GM23338 (cell line): ENCODE measurements around the gene DNA2. TPM values are rescaled to one million over a fixed set of nuclear protein-coding genes. Genes with fewer than 3 reads are reported as not detected.

Experiments used
- ATAC-seq: fragments of 200-7000 bp; cut with Tn5 transposase; 3 replicates; pipeline ENCODE4 v1.9.1; 2020
- DNase-seq: peaks from one replicate; pipeline ENCODE4 v3.0.0-alpha.2; 2015; ENCODE audit warnings: low spot score
- H2AFZ ChIP-seq: fragments of 200-600 bp; sonication (generic); 2 replicates; pipeline ENCODE4 v1.8.0; 2016; ENCODE audit warnings: antibody characterized with exemption, mild to moderate bottlenecking, moderate library complexity
- H3F3A ChIP-seq: fragments of 200-600 bp; sonication (generic); replicated peaks from 2 replicates; pipeline ENCODE4 v1.8.0; 2017; ENCODE audit warnings: antibody characterized with exemption, mixed run types, low read depth
- H3K27ac ChIP-seq: fragments of 200-600 bp; sonication (generic); 2 replicates; pipeline ENCODE4 v1.6.1; 2016; ENCODE audit warnings: low read depth
- H3K27me3 ChIP-seq: fragments of 200-600 bp; sonication (generic); 2 replicates; pipeline ENCODE4 v1.8.0; 2016; ENCODE audit warnings: mild to moderate bottlenecking, mixed run types, moderate library complexity; ENCODE audit not compliant: insufficient read depth
- H3K36me3 ChIP-seq: fragments of 200-600 bp; sonication (generic); 2 replicates; pipeline ENCODE4 v1.8.0; 2016; ENCODE audit warnings: mild to moderate bottlenecking; ENCODE audit not compliant: insufficient read depth
- H3K4me1 ChIP-seq: fragments of 200-600 bp; sonication (generic); 2 replicates; pipeline ENCODE4 v1.8.0; 2016; ENCODE audit warnings: mild to moderate bottlenecking, moderate library complexity; ENCODE audit not compliant: insufficient read depth
- H3K4me2 ChIP-seq: fragments of 200-600 bp; sonication (generic); 2 replicates; pipeline ENCODE4 v1.7.1; 2017; ENCODE audit warnings: mixed run types
- H3K4me3 ChIP-seq: fragments of 200-600 bp; sonication (generic); 2 replicates; pipeline ENCODE4 v1.6.1; 2016; ENCODE audit warnings: mixed run types
- H3K79me2 ChIP-seq: fragments of 200-600 bp; sonication (generic); replicated peaks from 2 replicates; pipeline ENCODE4 v1.8.0; 2017; ENCODE audit warnings: mild to moderate bottlenecking; ENCODE audit not compliant: insufficient read depth
- H3K9me2 ChIP-seq: fragments of 200-600 bp; sonication (generic); 2 replicates; pipeline ENCODE4 v1.8.0; 2017; ENCODE audit not compliant: insufficient read depth
- H4K20me1 ChIP-seq: fragments of 200-600 bp; sonication (generic); replicated peaks from 2 replicates; pipeline ENCODE4 v1.8.0; 2017; ENCODE audit warnings: mild to moderate bottlenecking; ENCODE audit not compliant: insufficient read depth
- H3K27ac Mint-ChIP-seq: 2 replicates; pipeline ENCODE4 v1.8.0; 2020; ENCODE audit warnings: inconsistent platforms, mild to moderate bottlenecking, moderate library complexity, mixed read lengths
- H3K27me3 Mint-ChIP-seq: 3 replicates; pipeline ENCODE4 v1.8.0; 2022; ENCODE audit warnings: low read depth, mild to moderate bottlenecking, moderate library complexity, mixed read lengths, inconsistent platforms; ENCODE audit not compliant: insufficient read depth, poor library complexity
- H3K36me3 Mint-ChIP-seq: 3 replicates; pipeline ENCODE4 v1.8.0; 2021; ENCODE audit warnings: low read depth, mild to moderate bottlenecking, inconsistent platforms, moderate library complexity, mixed read lengths
- H3K4me1 Mint-ChIP-seq: 3 replicates; pipeline ENCODE4 v1.8.0; 2020; ENCODE audit warnings: mild to moderate bottlenecking, inconsistent platforms, mixed read lengths
- H3K4me3 Mint-ChIP-seq: 3 replicates; pipeline ENCODE4 v1.8.0; 2021; ENCODE audit warnings: moderate library complexity, mild to moderate bottlenecking, inconsistent platforms, mixed read lengths
- H3K9me3 Mint-ChIP-seq: 3 replicates; pipeline ENCODE4 v1.8.0; 2020; ENCODE audit warnings: moderate library complexity, mild to moderate bottlenecking, inconsistent platforms, mixed read lengths
- CREB1 ChIP-seq: fragments of 250-450 bp; sonication (Bioruptor Pico); IDR thresholded peaks from 2 replicates; pipeline ENCODE4 v1.5.0; 2020; ENCODE audit warnings: low read depth, mild to moderate bottlenecking, moderate library complexity
- EZH2phosphoT487 ChIP-seq: fragments of 200-600 bp; sonication (generic); IDR thresholded peaks from one replicate; pipeline ENCODE4 v1.8.1; 2018; ENCODE audit warnings: antibody characterized with exemption; ENCODE audit not compliant: unreplicated experiment
- JUNB ChIP-seq: IDR thresholded peaks from one replicate; pipeline ENCODE4 v1.6.1; 2016; ENCODE audit warnings: antibody characterized with exemption; ENCODE audit not compliant: unreplicated experiment
- NANOG ChIP-seq: IDR thresholded peaks from 2 replicates; pipeline ENCODE4 v1.6.1; 2016; ENCODE audit warnings: antibody characterized with exemption, borderline replicate concordance
- polyA plus RNA-seq: library from polyadenylated mRNA; unstranded; fragments of >200 nt; fragmentation: Nextera tagmentation; extraction: Ambion mirVana; gene quantifications from 2 replicates; pipeline ENCODE4 v1.2.1, GENCODE V29; 2016
- total RNA-seq: library from RNA; depleted of rRNA; stranded (reverse); fragments of >200 nt; shearing (Covaris generic); gene quantifications from 2 replicates; pipeline ENCODE4 v1.2.3, GENCODE V29; 2014
- TF ChIP-seq, protein P1 (sequence below): fragments of 250-450 bp; sonication (Bioruptor Pico); IDR thresholded peaks from 2 replicates; pipeline ENCODE4 v1.5.0; 2020; ENCODE audit warnings: mild to moderate bottlenecking, moderate library complexity

Gene DNA2
- total and polyA plus RNA-seq, 2 experiments from 2014 or later, result 25.6 to 49.3 TPM

DNA sequence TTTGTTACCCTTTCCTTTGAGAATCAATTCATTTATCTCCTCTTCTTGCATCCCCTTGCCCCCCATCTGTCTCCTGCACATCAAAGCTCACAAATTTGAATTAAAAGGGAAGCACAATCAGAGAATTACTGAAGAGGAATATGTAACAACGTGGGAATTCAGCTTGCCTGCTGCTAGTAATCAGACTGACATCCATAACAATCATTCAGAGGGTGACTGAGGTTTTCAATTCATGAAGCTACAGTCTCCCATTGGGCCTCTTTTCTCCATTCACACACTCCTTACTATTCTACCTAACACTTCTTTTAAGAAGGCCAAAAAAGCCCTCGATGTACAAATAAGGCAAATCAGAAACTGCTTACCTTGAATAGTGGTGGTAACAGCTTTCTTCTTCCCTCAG is 24.3 kb upstream of the DNA2 start:
- TF ChIP-seq JUNB, result no peak
- peak; percentile 50 for TF ChIP-seq NANOG
- TF ChIP-seq, protein P1, sequence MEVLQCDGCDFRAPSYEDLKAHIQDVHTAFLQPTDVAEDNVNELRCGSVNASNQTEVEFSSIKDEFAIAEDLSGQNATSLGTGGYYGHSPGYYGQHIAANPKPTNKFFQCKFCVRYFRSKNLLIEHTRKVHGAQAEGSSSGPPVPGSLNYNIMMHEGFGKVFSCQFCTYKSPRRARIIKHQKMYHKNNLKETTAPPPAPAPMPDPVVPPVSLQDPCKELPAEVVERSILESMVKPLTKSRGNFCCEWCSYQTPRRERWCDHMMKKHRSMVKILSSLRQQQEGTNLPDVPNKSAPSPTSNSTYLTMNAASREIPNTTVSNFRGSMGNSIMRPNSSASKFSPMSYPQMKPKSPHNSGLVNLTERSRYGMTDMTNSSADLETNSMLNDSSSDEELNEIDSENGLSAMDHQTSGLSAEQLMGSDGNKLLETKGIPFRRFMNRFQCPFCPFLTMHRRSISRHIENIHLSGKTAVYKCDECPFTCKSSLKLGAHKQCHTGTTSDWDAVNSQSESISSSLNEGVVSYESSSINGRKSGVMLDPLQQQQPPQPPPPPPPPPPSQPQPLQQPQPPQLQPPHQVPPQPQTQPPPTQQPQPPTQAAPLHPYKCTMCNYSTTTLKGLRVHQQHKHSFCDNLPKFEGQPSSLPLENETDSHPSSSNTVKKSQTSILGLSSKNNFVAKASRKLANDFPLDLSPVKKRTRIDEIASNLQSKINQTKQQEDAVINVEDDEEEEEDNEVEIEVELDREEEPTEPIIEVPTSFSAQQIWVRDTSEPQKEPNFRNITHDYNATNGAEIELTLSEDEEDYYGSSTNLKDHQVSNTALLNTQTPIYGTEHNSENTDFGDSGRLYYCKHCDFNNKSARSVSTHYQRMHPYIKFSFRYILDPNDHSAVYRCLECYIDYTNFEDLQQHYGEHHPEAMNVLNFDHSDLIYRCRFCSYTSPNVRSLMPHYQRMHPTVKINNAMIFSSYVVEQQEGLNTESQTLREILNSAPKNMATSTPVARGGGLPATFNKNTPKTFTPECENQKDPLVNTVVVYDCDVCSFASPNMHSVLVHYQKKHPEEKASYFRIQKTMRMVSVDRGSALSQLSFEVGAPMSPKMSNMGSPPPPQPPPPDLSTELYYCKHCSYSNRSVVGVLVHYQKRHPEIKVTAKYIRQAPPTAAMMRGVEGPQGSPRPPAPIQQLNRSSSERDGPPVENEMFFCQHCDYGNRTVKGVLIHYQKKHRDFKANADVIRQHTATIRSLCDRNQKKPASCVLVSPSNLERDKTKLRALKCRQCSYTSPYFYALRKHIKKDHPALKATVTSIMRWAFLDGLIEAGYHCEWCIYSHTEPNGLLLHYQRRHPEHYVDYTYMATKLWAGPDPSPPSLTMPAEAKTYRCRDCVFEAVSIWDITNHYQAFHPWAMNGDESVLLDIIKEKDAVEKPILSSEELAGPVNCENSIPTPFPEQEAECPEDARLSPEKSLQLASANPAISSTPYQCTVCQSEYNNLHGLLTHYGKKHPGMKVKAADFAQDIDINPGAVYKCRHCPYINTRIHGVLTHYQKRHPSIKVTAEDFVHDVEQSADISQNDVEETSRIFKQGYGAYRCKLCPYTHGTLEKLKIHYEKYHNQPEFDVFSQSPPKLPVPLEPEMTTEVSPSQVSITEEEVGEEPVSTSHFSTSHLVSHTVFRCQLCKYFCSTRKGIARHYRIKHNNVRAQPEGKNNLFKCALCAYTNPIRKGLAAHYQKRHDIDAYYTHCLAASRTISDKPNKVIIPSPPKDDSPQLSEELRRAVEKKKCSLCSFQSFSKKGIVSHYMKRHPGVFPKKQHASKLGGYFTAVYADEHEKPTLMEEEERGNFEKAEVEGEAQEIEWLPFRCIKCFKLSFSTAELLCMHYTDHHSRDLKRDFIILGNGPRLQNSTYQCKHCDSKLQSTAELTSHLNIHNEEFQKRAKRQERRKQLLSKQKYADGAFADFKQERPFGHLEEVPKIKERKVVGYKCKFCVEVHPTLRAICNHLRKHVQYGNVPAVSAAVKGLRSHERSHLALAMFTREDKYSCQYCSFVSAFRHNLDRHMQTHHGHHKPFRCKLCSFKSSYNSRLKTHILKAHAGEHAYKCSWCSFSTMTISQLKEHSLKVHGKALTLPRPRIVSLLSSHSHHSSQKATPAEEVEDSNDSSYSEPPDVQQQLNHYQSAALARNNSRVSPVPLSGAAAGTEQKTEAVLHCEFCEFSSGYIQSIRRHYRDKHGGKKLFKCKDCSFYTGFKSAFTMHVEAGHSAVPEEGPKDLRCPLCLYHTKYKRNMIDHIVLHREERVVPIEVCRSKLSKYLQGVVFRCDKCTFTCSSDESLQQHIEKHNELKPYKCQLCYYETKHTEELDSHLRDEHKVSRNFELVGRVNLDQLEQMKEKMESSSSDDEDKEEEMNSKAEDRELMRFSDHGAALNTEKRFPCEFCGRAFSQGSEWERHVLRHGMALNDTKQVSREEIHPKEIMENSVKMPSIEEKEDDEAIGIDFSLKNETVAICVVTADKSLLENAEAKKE (CRISPR knock-in tag), result no peak
- TF ChIP-seq CREB1 (CRISPR knock-in tag), result 0 out of 2 replicates have a peak, but pooled peaks have one; percentile 9
- no peaks in the 10 kb centered on the region for H3K9me3 Mint-ChIP-seq
- ATAC-seq (peak; percentile 88), DNase-seq (peak; percentile 50)
- 0 out of 2 replicates have a peak, but pooled peaks cover 3% of the 10 kb centered on the region for H3F3A ChIP-seq
- H2AFZ ChIP-seq, result no peak overlapping the region
- H3K27ac Mint-ChIP-seq, result no peak overlapping the region; the same call in 1 of the 2 replicates
- no peaks in the 10 kb centered on the region for H3K27me3 ChIP-seq
- H3K9me2 ChIP-seq, result no peaks in the 10 kb centered on the region
- peak overlapping the region; percentile 64 for H3K27ac ChIP-seq
- peak overlapping the region; percentile 45 for H3K4me2 ChIP-seq
- peaks cover 11% of the 10 kb centered on the region for H3K4me1 Mint-ChIP-seq
- H3K79me2 ChIP-seq, result no peaks in the 10 kb centered on the region
- no peaks in the 10 kb centered on the region for H3K36me3 ChIP-seq
- peaks cover 15% of the 10 kb centered on the region for H3K4me1 ChIP-seq
- H3K4me3 Mint-ChIP-seq, result peak overlapping the region; percentile 15
- no peaks in the 10 kb centered on the region for H4K20me1 ChIP-seq
- peaks cover 2% of the 10 kb centered on the region for H3K27me3 Mint-ChIP-seq
- H3K36me3 Mint-ChIP-seq, result peaks cover 4% of the 10 kb centered on the region; the same call in 1 of the 3 replicates
- peak overlapping the region; percentile 24; the same call in 1 of the 2 replicates for H3K4me3 ChIP-seq

DNA sequence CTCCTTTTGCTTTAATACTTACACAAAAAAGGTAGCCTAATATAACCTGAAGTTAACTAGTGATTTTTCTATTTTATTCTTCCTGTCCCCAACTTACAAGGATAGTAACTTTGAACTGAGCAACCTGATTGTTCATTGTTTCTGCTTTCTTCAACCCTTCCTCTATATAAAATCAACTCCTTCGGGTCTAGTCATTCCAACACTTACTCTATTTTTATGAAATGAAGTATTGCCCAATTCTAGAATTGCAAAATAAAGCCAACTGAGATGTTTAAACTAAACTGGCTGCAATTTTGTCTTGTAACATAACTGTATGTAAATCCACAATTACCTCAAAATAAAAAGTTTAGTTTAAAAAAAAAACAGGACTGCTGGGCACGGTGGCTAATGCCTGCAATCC is 20.3 kb upstream of the DNA2 start:
- Mint-ChIP-seq H3K4me3 (no peak overlapping the region), H3K27ac (no peak overlapping the region), H3K4me1 (peaks cover 13% of the 10 kb centered on the region), H3K27me3 (peaks cover 2% of the 10 kb centered on the region), H3K9me3 (no peaks in the 10 kb centered on the region), H3K36me3 (peaks cover 12% of the 10 kb centered on the region; the same call in 2 of the 3 replicates)
- Histone ChIP-seq H3K4me3 (no peak overlapping the region), H3F3A (no peaks in the 10 kb centered on the region), H3K79me2 (no peaks in the 10 kb centered on the region), H3K4me1 (peaks cover 15% of the 10 kb centered on the region), H3K36me3 (no peaks in the 10 kb centered on the region), H3K4me2 (no peak overlapping the region), H3K27ac (no peak overlapping the region), H4K20me1 (no peaks in the 10 kb centered on the region), H3K27me3 (no peaks in the 10 kb centered on the region), H2AFZ (no peak overlapping the region), H3K9me2 (no peaks in the 10 kb centered on the region)
- no peak for TF ChIP-seq EZH2phosphoT487
- no peak for TF ChIP-seq JUNB
- ATAC-seq (no peak), DNase-seq (no peak)
